Mesodermal cell (in vitro differentiated cells): Measurements from ENCODE around the gene E4F1.

ENCODE experiments used
- H3K27ac ChIP-seq: 2 replicates; pipeline ENCODE4 v1.7.0; 2013; ENCODE audit warnings: mild to moderate bottlenecking, low read depth, low read length, moderate library complexity; ENCODE audit not compliant: severe bottlenecking
- H3K36me3 ChIP-seq: 2 replicates; pipeline ENCODE4 v1.7.1; 2013; ENCODE audit warnings: mild to moderate bottlenecking, low read length, moderate library complexity; ENCODE audit not compliant: control insufficient read depth, insufficient read depth
- H3K4me1 ChIP-seq: one replicate; pipeline ENCODE4 v1.7.1; 2013; ENCODE audit warnings: mild to moderate bottlenecking, low read length; ENCODE audit not compliant: insufficient read depth, control insufficient read depth, poor library complexity, severe bottlenecking
- H3K4me3 ChIP-seq: 2 replicates; pipeline ENCODE4 v1.7.0; 2013; ENCODE audit warnings: low read length, control low read depth, mild to moderate bottlenecking; ENCODE audit not compliant: insufficient read depth, poor library complexity, severe bottlenecking; ENCODE audit errors: extremely low read depth
- H3K9me3 ChIP-seq: 2 replicates; pipeline ENCODE4 v1.7.1; 2013; ENCODE audit warnings: mild to moderate bottlenecking, low read length, moderate library complexity; ENCODE audit not compliant: control insufficient read depth
- WGBS, 2 experiments: methylation state at CpG; one replicate each; pipeline ENCODE4 v1.1.5; 2013; ENCODE audit warnings: missing lambda C conversion rate in 2 of 2; ENCODE audit not compliant: insufficient coverage in 2 of 2; 5-methylcytosine and 5-hydroxymethylcytosine counted together

The E4F1 gene

DNA sequence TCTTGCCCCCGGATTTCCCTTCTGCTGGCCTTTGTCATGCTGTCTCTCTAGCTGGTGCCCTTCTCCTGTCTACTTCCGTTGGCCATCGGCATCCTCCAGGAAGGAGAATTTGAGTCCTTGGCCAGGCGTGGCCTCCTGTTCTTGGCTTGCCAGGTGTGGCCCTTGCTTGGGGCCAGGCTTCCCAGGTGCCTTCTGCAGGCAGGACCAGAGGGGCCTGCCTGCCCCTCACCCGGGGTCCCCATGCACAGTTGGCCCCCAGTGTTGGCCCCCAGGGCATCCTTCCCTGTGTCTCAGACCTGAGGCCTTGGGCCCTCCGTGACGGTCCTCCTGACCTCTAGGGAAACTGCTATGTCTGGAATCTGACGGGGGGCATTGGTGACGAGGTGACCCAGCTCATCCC lies 15.5 kb upstream of the E4F1 start:
- Histone ChIP-seq H3K27ac (no peak overlapping the region), H3K9me3 (no peaks in the 10 kb centered on the region), H3K4me1 (peaks cover 15% of the 10 kb centered on the region), H3K36me3 (peaks cover 52% of the 10 kb centered on the region), H3K4me3 (no peak overlapping the region)
- 92 to 100% methylated on average over 4 to 9 of the region's 9 CpGs for WGBS, 2 experiments

- H3K9me3 ChIP-seq: no peaks in the 10 kb centered on the region
- WGBS, 2 experiments: 92 to 98% methylated on average over 17 to 18 of the region's 23 CpGs
Measured at GRCh38 chr16:2208308-2208707, 15.1 kb upstream of the E4F1 start.

GRCh38 chr16:2208772-2209171 lies 14.6 kb upstream of the E4F1 start:
- H3K27ac ChIP-seq: no peak overlapping the region
- no peak overlapping the region for H3K4me3 ChIP-seq
- 92 to 96% methylated on average over 5 to 8 of the region's 9 CpGs for WGBS, 2 experiments
- no peaks in the 10 kb centered on the region for H3K9me3 ChIP-seq
- H3K36me3 ChIP-seq: peaks cover 55% of the 10 kb centered on the region
- H3K4me1 ChIP-seq: peaks cover 21% of the 10 kb centered on the region

More at GRCh38 chr16:2208308-2208707, 15.1 kb upstream of the E4F1 start:
- H3K4me1 ChIP-seq: peaks cover 19% of the 10 kb centered on the region
- peaks cover 55% of the 10 kb centered on the region for H3K36me3 ChIP-seq
- no peak overlapping the region for H3K4me3 ChIP-seq
- H3K27ac ChIP-seq: no peak overlapping the region

DNA sequence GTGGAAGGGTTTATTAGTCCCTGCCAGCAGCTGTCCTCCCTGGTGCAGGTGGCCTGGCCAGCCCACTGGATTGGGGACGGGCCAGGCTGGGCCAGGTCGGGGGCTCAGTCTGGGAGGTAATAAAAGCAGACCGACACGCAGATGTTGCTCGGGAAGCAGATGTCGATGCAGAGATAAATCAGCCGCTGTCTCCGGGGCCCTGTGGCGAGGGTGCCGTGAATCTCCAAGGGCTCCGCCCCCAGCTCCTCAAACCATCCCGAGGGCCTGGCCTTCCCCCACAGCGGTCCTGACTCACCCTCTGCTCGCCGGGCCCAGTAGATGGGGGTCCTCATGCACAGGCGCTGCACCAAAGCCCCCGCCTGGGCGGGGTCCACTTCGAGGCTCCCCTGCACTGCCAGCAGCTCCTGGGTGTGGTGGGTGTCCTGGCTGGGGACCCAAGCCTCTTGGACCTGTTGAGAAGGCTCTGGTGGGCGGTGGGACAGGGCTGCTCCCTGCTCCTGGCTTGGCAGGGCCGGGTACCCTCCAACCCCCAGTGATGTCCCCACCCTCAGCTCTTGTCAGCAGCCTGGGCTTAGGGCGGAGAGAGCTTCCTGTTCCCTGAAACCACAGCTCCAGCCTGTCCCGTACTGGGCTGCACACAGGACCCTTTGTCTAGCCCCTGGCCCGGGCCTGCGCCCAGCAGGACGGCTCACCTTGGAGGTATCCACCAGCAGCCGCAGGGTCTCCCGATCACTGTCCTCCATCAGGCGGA lies 14.0 kb upstream of the E4F1 start:
- H3K4me1 ChIP-seq: peaks cover 21% of the 10 kb centered on the region

GRCh38 chr16:2210009-2210332 lies 13.4 kb upstream of the E4F1 start:
- WGBS, 2 experiments: 93 to 96% methylated on average over 13 to 17 of the region's 17 CpGs
- Histone ChIP-seq H3K9me3 (no peaks in the 10 kb centered on the region), H3K36me3 (peaks cover 55% of the 10 kb centered on the region), H3K4me1 (peaks cover 18% of the 10 kb centered on the region), H3K4me3 (no peak overlapping the region), H3K27ac (no peak overlapping the region)

More for the DNA sequence above, 14.0 kb upstream of the E4F1 start:
- Histone ChIP-seq H3K27ac (no peak overlapping the region), H3K9me3 (no peaks in the 10 kb centered on the region), H3K4me3 (no peak overlapping the region), H3K36me3 (peaks cover 55% of the 10 kb centered on the region)
- 92 to 95% methylated on average over 23 to 24 of the region's 29 CpGs for WGBS, 2 experiments

DNA sequence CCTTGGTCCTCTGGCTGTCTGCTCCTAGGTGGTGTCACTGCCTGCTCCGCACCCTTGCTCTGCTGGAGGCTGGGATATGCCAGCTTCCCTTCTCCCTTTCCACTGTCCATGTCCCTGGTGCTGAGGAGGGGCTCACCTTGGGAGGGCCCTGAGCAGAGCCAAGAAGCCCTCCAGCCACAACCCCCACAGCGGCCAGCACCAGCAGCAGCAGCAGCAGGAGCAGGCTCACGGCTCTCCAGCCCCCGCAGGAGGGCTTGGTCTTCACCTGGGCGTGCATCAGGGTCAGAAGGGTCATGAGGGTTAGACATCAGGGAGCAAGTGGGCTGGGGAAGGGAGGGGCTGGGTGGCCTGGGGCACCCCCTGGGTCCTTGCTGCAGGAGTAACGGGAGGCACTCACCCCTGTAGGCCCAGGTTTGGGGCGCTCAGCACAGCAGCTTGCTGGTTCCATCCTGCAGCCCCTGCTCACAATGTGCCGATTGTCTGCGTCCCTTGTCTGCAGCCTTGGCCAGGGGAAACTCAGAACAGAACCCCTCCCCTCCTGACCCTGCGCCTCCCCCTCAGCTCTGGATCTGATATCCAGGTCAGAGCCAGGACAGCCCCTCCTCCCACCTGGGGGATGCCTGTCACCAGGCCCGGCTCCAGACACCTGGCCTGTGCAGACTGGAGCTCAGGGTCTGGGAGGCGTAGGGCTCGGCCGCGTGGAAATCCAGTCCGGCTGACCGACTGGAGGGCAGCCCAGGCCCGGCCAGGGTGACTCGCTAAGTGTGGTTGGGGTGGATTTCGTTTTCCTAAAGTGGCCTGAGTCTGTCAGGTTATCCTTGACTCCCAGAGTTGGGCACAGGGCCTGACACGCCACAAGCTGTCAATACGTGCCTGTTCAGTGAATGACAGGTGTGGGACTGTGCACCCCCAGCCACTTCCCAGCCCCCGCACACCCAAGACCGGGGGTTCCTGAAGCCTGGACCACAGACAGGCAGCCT lies 12.7 kb upstream of the E4F1 start, which contains the start of gene BRICD5:
TSS of gene BRICD5 (minus strand) at position 478 of the 980 bp plus-strand sequence. CDS start at position 448, 30 bp downstream.
- Histone ChIP-seq H3K4me1 (peaks cover 18% of the 10 kb centered on the region), H3K4me3 (no peak within 1 kb of the TSS), H3K9me3 (no peaks in the 10 kb centered on the region), H3K36me3 (peaks cover 55% of the 10 kb centered on the region), H3K27ac (peak within 1 kb of the TSS; percentile 36)
- 86 to 91% methylated on average over 14 to 21 of the region's 24 CpGs for WGBS, 2 experiments

DNA sequence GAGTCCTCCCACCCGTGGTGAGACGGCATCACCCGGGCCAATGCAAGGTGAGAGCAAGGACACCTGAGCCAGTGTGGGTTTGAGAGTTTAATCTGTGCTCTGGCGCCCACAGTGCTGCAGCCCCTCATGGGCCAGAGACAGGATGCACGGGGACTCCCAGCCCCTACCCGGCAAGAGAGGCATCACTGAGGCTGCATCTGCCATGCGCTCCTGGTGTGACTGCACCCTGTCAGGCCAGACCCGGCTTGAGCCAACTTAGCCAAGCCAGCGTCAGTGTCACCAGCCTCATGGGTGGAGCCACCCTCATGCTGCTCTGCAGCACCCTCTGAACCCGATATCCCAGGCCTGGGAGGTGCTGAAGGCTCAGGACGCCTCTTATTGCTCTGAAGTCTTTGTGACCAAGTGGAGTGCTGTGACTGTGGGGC lies 11.5 kb upstream of the E4F1 start:
- Histone ChIP-seq H3K9me3 (no peaks in the 10 kb centered on the region), H3K4me1 (peaks cover 18% of the 10 kb centered on the region), H3K36me3 (peaks cover 51% of the 10 kb centered on the region), H3K27ac (no peak overlapping the region), H3K4me3 (no peak overlapping the region)
- 79 to 85% methylated on average over 7 to 11 of the region's 11 CpGs for WGBS, 2 experiments

- Histone ChIP-seq H3K27ac (no peak overlapping the region), H3K9me3 (no peaks in the 10 kb centered on the region), H3K36me3 (peaks cover 45% of the 10 kb centered on the region), H3K4me1 (peaks cover 18% of the 10 kb centered on the region), H3K4me3 (peak overlapping the region; percentile 78)
- 84 to 88% methylated on average over 16 to 19 of the region's 19 CpGs for WGBS, 2 experiments
Measured at GRCh38 chr16:2212362-2213324, 10.7 kb upstream of the E4F1 start.

DNA sequence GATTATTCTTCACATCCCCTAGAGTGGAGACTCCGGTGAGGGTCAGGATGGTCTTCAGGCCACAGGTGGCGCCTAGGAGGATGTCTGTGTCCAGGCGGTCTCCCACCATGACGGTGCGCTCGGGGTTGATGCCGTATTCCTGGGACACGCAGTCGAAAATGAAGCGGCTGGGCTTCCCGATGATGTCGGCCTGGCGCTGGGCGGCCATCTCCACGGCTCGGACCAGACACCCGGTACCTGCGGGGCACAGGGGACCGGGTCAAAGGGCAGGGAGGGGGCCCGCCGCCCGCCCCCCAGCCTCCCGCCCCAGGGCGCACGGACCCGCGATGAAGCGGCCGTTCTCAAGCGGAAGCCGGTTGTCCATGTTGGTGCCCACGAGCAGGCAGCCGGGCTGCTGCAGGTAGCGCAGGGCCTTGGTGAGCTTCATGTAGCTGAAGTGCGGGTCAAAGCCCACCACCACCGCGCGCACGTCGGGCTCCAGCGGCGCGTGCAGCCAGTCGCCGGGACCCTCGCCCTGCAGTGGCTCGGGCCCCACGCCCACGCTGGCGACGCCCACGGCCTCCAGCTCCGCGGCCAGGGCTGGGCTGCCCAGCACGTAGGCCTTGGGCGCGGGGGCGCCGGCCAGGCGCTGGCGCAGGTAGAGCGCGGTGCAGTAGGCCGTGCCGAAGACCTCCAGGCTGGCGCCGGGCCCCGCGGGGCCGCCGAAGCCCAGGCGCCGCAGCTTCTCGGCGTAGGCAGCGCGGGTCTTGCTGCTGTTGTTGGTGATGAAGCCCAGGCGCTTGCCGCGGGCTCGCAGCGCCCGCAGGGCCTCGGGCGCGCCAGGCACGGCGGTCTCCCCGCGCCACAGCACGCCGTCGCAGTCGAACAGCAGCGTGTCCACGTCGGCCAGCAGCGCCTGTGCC lies 9.3 kb upstream of the E4F1 start:
- Histone ChIP-seq H3K9me3 (no peaks in the 10 kb centered on the region), H3K36me3 (peaks cover 31% of the 10 kb centered on the region)
- 0 to 1% methylated on average over 76 to 92 of the region's 98 CpGs for WGBS, 2 experiments

More for the DNA sequence above, 9.3 kb upstream of the E4F1 start:
- Histone ChIP-seq H3K4me3 (peak overlapping the region; percentile 78), H3K27ac (peak overlapping the region; percentile 80), H3K4me1 (peaks cover 17% of the 10 kb centered on the region)
